Activated CD4-positive, alpha-beta T cell treated with anti-CD3 and anti-CD28 coated beads, Interleukin-2, amount 50 U/mL, for 4 hours (primary cell): ENCODE data around the gene ASXL2.

ENCODE experiments used
- DNase-seq, 2 experiments: peaks; one replicate each; pipeline ENCODE4 v3.0.0-alpha.2; 2020

ASXL2 gene

DNA sequence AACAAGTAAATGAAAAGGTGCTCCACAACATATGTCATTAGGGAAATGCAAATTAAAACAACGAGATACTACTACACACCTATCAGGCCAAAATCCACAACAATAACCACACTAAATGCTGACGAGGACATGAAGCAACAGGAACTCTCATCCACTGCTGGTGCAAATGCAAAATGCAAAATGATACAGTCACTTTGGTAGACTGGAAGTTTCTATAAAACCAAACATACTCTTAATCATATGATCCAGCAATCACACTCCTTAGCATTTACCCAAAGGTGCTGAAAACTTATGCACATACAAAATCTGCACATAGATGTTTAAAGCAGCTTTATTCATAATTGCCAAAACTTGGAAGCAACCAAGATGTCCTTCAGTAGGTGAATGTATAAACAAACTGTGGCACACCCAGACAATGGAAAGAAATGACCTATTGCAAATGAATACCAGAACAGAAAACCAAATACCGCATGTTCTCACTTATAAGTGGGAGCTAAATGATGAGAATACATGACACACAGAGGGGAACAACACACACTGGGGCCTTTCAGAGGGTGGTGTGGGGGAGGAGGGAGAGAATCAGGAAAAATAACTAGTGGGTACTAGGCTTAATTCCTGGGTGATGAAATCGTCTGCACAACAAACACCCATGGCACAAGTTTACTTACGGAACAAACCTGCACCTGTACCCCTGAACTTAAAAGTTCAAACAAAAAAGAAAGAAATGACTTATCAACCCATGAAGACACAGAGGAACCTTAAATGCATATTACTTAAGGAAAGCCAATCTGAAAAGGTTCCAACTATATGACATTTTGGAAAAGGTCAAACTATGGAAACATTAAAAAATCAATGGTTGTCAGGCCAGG is 80.4 kb downstream of the ASXL2 start:
- DNase-seq = no peak

DNA sequence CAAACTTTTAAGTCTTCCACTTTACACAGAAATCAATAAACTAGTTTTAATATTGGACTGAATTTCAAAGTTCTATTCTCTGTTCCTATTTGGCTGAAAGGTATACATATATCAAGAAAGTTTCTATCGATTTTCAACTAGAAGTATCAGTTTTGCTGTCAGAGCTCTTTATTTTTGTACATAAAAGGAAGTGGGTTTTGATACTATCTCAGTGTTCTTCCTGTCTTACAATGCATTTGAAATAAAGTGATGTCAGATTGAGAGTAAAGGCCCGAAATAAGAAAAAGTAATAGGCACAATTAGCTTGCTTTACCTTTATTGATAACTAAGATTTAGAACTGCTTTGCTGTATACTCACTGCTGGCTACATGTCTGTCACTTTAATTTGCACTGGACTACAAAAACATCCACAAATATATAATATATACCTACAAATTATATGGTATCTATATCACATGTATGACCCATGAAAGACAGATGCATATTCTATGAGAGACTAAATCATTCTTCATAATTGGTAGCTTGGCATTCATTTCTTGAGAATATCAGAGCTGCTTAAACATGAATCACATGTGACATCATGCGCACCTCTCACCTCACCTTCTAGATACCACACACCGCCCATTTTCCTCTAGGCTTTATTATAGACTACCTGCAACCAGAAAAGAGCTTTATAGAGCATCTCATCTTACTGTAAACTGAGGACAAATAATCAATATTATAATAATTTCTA is 83.6 kb downstream of the ASXL2 start:
- DNase-seq = peak in 1 of 2 experiments; percentile 4

DNA sequence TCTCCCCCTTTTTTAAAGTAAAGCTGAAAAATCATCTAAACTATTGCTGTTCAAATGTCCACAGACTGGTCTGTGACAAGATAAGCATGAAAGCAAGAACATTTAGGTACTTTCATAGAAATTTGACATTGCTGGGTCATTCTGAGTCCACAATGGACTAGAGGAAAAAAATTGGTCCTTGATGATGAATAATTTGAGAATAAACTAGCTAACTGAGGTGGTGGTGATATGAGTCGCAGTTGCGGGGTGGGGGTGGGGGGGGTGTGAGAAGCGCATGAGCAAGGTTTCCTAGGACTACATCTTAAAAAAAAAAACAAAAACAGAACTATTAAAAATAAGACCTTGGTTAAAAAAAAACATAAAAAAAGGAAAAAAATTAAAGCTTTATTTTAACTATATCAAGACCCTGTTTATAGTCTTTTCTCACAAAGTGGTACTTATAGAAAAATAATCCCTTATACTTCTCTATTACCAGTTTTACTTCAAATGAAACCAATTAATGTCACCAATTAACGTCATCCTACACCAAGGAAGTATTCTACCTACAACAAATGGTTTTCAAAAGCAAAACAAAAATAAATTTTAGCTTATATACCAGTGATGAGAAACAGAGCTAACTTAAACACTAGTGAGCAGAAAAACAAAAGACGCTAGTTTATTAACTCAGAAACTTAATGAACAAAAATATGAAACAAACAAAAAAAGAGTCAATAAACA is 88.1 kb downstream of the ASXL2 start:
- DNase-seq = no peak

DNA sequence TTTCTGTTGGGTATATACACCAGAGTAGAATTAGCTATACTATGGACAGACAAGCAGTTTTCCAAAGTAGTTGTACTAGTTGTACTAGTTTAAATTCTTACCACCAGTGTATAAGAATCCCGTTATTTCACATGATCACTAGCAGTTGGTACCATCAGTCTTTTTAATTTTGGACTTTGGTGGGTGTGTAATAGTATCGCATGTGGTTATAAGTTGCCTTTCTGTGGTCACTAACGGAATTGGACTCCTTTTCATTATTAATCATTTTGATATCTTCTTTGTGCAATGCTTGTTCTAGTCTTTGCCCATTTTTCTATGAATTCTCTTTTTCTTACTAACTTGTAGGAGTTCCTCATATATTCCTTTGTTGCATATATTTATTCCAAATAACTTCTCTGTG is 89.8 kb downstream of the ASXL2 start:
- DNase-seq = no peak

DNA sequence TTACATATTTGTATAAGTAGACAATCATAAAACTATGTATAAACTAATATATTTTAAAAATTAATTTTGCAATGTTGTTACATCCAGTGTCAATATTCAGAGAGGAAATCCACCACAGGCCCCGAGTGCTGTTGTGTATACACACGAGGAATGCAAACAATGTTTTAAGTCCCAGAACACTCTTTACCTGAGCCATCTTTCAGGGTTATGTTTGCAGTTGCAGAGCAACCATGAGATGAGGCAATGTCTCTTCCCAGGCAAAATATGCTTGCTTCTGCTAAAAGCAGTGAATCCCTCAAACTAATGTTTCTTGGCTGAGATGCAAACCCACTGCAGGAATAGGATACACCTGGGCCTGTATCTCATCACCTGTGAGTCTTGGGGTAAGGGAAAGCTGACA is 91.3 kb downstream of the ASXL2 start:
- DNase-seq = no peak

DNA sequence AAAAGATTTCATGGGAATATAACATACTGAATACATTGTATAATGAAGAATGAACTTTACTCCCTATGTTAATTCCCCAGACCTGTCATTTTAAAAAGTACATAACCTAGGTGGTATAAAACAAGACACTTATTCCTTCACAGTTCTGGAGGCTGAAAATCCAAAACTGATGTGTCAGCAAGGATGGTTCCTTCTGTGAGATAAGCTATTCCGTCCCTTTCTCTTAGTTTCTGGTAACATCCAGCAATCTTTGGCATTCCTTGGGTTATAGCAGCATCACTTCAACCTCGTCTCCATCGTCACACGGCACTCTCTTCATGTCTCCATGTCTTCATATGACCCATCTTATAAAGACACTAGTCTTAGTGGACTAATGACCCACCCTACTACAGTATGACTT is 93.9 kb downstream of the ASXL2 start:
- DNase-seq = no peak

DNA sequence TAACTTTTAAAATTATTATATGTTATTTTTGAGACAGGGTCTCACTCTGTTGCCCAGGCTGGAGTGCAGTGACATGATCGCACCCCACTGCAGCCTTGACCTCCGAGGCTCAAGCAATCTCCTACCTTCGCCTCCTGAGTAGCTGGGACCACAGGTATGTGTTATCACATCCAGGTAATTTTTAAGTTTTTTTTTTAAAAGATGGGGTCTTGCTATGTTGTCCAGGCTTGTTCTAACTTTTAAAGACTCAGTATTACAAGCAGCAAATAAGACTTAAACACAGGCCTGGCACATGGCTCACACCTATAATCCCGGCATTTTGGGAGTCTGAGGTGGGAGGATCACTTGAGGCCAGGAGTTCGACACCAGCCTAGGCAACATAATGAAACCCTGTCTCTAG is 101.2 kb downstream of the ASXL2 start:
- no peak for DNase-seq

DNA sequence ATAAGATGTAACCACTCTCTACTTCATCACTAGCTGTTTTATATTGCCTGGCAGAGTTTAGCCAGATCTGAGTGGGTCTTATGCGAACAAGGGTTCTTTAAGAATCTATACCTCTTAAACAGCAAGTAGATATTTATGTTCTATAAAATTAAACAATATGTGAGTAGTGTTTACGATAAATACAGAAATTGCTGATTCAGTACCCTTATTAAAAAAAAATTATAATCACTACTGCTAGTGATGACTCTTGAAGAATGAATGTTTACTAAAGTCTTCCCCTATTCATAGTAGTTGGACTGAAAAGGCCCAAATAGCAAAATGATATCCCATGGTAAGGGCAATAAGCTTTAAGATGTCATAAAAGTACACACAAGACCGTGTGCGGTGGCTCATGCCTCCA is 106.2 kb downstream of the ASXL2 start:
- DNase-seq = no peak

DNA sequence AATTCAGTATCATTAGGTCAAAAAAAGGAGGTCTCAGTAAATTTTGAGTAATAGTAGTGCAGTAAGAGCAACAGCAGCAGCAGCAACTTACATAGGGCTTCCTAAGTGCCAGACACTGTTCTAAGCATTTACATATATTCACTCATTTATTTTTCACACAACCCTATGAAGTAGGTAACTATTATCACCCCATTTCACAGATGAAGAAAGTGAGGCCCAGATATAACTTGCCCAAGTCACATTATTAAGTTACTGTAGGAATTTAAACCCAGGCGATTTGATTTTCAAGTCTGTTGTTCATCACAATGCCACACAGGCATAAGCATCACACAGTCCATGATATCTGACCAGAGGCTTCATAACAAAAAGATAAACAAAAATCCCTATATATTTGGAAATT is 114.7 kb downstream of the ASXL2 start:
- no peak for DNase-seq

DNA sequence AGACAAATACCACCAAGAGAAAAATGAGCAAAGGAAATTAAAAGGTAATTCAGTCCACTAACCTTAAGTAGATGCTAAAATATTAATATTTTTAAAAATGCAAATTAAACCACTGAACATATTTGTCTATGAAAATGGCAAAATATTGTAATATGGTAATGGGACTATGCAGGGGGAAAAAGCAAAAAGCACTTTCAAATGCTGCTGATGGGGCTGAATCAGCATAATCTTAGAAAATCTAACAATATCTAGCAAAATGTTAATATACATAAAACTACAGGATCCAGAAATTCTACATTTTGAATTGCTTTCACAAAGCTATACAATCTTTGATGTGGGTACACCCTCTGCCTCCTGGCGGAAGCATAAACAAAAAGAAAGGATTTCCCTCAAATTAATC is 118.0 kb downstream of the ASXL2 start:
- DNase-seq = no peak

DNA sequence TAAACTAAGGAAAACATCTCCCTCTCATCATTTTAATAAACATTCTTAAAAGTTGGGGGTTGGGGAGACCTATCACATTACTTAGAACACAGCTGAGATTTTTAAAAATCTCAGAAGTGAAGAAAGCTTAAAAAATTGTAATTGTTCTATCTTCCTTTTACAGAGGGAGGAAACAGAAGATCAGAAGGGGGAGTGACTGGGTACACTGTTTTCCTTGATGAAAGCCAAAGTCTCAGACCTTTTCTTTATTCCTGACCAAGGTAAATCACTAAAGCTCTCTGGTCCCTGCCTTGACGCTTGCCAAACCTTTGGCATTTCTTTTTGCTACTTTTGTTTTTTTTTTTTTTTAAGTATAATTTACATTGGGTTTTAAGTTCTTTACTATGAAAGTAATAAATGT is 119.9 kb downstream of the ASXL2 start:
- DNase-seq = no peak

DNA sequence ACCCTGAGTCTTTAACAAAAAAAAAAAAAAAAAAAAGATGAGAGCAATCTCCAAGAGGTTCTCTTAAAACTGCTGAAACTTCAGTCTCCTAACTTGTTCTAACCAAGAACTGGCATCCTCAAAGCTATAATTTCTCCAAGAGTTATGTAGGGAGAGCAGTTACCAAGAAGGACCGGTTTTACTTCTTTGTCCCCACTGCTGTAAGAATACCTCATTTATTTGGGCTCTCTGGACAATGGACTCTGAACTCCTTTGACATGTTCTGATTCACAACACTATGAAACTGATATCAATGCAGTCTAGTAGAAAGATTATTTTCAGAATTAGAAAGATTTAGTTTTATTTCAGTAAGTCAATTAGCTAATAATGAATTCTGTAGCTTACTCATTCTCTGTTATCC is 120.4 kb downstream of the ASXL2 start:
- no peak for DNase-seq

DNA sequence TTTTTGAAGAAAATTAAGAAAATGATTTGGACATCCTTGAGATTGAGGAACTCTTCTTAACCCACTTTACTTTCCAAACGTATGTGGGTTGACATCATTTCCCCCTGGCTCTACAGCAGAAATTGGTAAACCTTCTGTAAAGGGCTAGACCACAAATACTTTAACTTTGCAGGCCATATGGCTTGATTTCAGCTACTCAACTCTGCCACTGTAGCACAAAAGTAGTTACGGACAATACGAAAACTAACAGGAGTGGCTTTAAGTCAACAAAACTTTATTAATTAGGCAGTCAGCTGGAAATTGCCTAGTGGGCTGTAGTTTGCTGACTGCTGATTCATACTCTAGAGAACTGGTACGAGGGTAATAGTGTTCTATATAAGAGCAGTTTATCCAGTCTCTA is 121.8 kb downstream of the ASXL2 start:
- DNase-seq = no peak

DNA sequence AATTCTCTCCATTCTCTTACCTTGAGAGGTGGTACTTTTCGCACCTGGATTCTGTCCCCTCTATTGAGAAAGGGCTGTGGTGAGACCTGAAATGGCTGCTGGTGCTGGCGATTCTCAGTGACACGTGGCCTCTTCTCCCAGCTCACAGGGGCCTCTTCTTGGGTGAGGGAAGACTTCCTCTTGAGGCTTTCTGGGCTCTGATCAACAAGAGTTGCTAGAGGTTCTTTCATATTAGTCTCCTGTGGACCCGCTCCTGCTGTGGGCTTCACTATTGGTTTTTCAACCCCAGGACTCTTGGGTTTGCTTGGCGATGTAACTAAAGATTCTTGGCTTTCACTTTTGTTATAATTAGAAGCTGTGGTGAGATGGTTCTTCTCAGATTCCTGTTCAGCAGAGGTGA is 128.6 kb downstream of the ASXL2 start:
- DNase-seq = no peak

DNA sequence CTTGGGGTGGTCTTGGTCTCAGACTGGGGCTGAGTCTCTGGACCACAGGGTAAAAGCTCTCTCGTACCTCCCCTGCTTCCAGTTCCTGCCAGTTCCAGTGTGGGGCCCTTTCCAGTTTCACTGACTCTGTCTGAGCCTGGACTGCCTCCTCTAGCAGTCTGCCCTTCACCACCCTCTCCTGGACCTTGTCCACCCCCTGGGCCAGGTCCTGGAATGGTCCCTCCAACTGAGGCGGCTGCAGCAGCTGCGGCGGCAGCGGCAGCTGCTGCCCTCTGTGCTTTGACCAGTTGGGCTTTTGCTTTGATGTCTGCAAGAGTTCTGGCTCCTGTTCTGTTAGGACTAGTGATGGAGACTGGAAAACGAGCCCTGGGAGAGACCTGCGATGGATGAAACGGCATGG is 134.2 kb downstream of the ASXL2 start:
- no peak for DNase-seq

DNA sequence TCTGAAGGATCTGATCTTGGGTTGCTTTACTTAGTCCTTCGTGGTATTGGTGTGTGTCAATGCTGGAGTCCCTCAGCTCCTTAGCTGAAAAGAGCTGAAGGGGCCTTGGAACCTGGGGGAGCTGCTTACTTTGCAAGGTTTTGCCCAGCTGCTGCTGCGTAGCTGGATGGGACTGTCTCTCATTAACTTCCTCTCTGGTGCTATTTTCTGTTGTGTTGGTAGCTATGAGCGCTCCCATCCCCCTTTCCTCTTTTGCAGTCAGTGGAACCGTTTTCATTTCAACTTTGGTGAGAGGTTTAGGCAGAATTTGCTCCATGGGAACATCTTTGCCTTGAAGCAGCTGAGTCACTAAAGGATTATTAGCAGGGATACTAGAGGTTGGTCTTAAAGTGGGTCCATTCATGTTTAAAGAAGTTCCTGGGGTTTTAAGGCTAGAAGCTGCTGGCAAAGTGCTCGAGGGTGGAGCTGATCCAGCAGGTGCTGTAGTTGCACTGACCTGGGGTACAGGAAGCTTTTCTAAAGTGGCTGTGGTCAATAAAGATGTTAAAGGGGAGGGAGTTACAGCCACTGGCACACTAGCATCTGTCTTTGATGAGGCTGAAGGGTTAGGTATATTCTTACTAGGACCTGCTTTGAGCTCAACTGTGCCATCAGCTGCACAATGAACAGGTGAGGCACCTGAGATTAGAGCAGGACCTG is 135.0 kb downstream of the ASXL2 start:
- no peak for DNase-seq

DNA sequence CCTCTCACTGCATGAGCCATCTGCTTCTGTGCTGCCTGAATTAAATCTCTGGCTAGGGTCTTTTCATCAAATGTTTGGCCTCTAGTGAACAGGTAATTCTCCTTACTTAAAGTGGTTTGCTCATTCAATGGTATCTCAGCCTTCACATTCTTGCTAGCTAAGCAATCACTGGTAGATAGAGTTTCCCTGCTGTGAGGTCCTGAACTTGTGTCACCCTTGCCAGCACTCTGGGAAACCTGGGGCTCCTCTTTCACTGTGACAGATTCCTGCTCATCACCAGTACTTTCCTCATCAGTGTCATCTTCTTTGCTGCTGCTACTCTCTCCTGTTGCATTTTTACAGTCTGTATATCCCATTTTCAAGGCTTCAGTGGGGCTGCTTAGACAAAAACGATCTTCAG is 135.8 kb downstream of the ASXL2 start:
- DNase-seq = no peak

DNA sequence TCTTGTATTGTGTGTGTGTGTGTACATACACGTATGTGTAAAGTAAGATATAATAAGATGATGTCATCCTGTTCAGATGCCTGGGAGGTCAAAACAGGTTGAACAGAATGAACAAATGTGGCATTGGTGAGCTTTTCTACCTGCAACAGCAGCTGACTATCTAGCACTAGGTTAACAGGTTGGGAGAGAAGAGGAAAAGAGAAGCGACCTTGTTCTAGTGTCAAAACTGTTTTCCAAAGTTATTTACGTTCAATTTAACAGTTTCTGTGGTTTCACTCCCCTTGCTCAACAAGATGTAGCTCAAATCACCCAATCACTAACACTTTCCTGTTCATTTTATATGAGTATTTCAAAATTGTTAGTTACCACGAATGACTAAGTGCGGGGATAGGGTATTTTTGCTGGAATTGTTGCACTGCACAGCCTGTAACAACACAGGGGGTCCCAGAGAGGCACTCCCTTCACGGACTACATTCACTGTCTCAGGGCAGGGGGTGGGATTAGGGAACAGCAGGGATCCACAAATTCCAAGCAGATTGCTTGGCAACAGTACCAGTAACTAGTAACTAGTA is 137.4 kb downstream of the ASXL2 start:
- no peak for DNase-seq

DNA sequence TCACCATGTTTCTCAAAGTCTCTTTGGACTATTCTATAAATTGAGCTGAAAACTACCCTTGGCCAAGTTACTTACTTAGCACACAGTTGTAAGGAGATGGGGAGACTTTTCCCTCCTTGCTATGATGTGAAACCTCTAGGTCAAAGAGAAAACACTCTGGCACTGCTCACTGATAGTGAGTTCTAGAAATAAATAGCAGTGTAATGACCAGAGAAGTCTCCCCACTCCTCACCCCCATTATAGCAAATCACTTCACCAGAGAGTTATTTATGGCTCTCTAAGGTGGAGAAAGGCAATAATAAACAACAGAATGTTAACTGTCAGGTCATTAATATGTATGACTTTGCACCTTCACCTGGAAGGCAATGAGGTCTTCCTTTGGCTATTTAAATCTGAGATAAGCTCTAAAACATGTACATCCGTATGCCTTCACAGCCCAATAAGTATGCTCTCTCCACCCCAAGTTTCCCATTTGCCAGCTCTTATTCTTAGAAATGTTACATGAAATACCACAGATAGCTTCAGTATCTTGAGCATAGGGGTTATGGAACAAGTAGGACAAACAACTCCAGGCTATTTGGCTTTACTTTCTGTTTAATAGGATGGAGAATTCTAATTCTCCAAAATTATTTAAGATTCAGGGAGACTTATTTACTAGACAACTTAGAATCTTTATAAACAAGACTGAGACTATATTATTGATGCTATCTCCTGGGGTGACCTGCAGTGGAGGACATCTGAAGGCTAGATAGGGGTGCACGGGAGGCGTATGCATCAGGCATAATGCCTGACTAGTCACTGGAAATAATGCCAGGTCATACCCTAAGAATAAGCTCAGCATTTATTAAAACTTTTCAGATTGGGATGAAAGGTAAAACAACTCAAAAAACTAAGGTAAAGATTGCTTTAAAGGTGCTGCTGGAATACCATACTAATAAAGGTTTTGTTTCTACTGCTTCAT is 139.6 kb downstream of the ASXL2 start:
- no peak for DNase-seq

DNA sequence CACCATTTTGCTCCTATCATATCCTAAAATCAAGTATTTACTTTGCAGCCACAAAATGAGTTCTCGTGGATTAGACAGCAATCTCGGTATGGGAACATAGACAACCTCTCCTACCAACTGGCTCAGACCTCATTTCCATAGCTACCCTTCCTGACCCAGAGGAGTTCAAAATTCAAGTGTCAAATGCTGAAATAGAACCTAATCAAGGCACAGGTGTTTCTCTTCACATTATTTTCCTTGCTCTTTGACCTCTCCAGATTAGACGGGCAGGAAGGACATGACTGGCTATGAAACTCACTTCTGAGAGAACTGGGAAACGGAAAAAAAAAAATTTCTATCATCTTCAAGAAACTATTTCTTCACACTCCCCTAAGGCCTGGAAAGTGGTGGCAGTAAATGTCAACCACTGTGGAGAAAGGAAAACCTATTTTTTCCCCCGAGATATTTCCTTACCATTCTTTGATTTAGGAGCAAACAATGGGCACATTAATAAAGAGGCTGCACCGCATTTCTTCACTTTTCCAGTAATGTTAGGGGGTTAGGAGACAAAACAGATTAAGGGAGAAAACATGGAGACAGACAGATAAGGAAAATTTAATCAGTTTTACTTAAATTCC is 141.3 kb downstream of the ASXL2 start:
- DNase-seq = no peak

DNA sequence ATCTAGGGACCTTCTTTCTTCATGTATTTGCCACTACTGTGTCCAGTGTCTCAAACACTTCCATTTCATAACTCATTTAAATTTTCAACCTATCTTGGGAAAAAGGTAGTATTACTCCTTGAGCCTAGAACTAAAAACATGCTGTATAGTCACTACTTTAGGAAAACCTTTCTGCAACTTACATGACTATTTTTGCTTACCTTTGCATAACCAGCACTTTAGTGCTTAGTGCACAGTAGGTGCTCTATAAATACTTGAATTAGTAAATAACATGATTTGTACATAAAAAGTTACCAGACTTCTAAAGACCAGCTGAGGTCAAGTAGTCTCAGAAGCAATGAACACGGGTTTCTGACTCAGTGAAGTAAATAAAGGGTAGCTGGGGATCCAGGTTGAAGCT is 142.5 kb downstream of the ASXL2 start:
- DNase-seq = no peak
